Endothelial cell of umbilical vein (primary cell): ENCODE measurements around the gene SPRN. TPM values are rescaled to one million over a fixed set of nuclear protein-coding genes. Genes with fewer than 3 reads are reported as not detected.

Source experiments
- BruUV-seq: library from RNA; stranded (reverse); fragments of 400-500 nt; replicated peaks from 2 replicates; lab custom pipeline; 2021; lab: Mats Ljungman, UMichigan
- CTCF ChIA-PET: fragments of 300-600, 350-600 bp; sonication (Branson Sonifier 250); formaldehyde crosslinking; loops from one replicate; lab custom pipeline; 2021; ENCODE audit warnings: antibody characterized with exemption, inconsistent platforms; lab: Charles Lee
- POLR2A ChIA-PET: fragments of 300-600, 350-600 bp; sonication (Branson Sonifier 250); formaldehyde crosslinking; loops from one replicate; lab custom pipeline; 2021; ENCODE audit warnings: antibody characterized with exemption, inconsistent platforms; lab: Charles Lee
- DNase-seq: peaks from one replicate; pipeline ENCODE4 v3.0.0-alpha.2; 2011; ENCODE audit warnings: low read depth, low spot score
- FAIRE-seq: peaks from 2 replicates; lab custom pipeline; 2011; peaks lifted over from hg19 to GRCh38; lab: Jason Lieb, UNC
- H2AFZ ChIP-seq: 2 replicates; pipeline ENCODE4 v1.6.0; 2012; ENCODE audit warnings: low read depth, low read length, control low read depth, inconsistent platforms
- H3K27ac ChIP-seq: 2 replicates; pipeline ENCODE4 v1.5.1; 2011; ENCODE audit warnings: low read depth, mild to moderate bottlenecking, control low read depth, low read length, moderate library complexity; ENCODE audit not compliant: insufficient read depth
- H3K27me3 ChIP-seq, 2 experiments: 2 replicates each; pipeline versions ENCODE4 v1.6.0 to v1.6.1; 2011; ENCODE audit warnings: low read length in 2 of 2, mixed read lengths in 1 of 2; ENCODE audit not compliant: control insufficient read depth in 2 of 2, insufficient read depth in 2 of 2
- H3K36me3 ChIP-seq, 2 experiments: 2 replicates in 1 of 2; 3 replicates in 1 of 2; pipeline ENCODE4 v1.5.1; 2011; ENCODE audit warnings: low read length in 2 of 2, mild to moderate bottlenecking in 1 of 2, moderate library complexity in 1 of 2; ENCODE audit not compliant: control insufficient read depth in 2 of 2, insufficient read depth in 2 of 2; ENCODE audit errors: extremely low read depth in 1 of 2
- H3K4me1 ChIP-seq: 3 replicates; pipeline ENCODE4 v1.5.1; 2011; ENCODE audit warnings: mild to moderate bottlenecking, low read length; ENCODE audit not compliant: control insufficient read depth, insufficient read depth; ENCODE audit errors: extremely low read depth
- H3K4me2 ChIP-seq: 2 replicates; pipeline ENCODE4 v1.6.1; 2011; ENCODE audit warnings: low read length, control low read depth, mixed read lengths; ENCODE audit not compliant: insufficient read depth
- H3K4me3 ChIP-seq, 3 experiments: fragments of 200-600 bp in 1 of 3; sonication (generic), shearing (Covaris generic) in 1 of 3; replicated peaks in 1 of 3; 2 replicates each; pipeline ENCODE4 v1.5.1; 2011 to 2016; ENCODE audit warnings: control low read depth in 3 of 3, low read length in 3 of 3, mild to moderate bottlenecking in 2 of 3, inconsistent platforms in 1 of 3, low read depth in 1 of 3, moderate library complexity in 1 of 3; ENCODE audit not compliant: insufficient read depth in 1 of 3
- H3K79me2 ChIP-seq: 2 replicates; pipeline ENCODE4 v1.6.0; 2012; ENCODE audit warnings: low read length, inconsistent platforms; ENCODE audit not compliant: control insufficient read depth, insufficient read depth
- H3K9ac ChIP-seq: replicated peaks from 2 replicates; pipeline ENCODE3; 2011; ENCODE audit warnings: low read length, control low read depth; ENCODE audit not compliant: insufficient read depth; ENCODE audit errors: extremely low read depth
- H3K9me1 ChIP-seq: replicated peaks from 3 replicates; pipeline ENCODE4 v1.6.0; 2011; ENCODE audit warnings: mild to moderate bottlenecking, low read length; ENCODE audit not compliant: control insufficient read depth, insufficient read depth; ENCODE audit errors: extremely low read depth
- H3K9me3 ChIP-seq: replicated peaks from 2 replicates; pipeline ENCODE4 v1.5.1; 2012; ENCODE audit warnings: low read length, inconsistent platforms; ENCODE audit not compliant: control insufficient read depth, insufficient read depth
- H4K20me1 ChIP-seq: replicated peaks from 2 replicates; pipeline ENCODE3; 2011; ENCODE audit warnings: mild to moderate bottlenecking, low read length; ENCODE audit not compliant: control insufficient read depth, insufficient read depth; ENCODE audit errors: extremely low read depth
- CTCF ChIP-seq, 2 donors: IDR thresholded peaks; 1 replicate in 1 of 2; 2 replicates in 1 of 2; pipeline ENCODE4 v1.5.1; 2011; ENCODE audit warnings: low read length in 2 of 2, mild to moderate bottlenecking in 2 of 2, moderate library complexity in 2 of 2, control low read depth in 1 of 2, inconsistent platforms in 1 of 2, low read depth in 1 of 2; ENCODE audit not compliant: insufficient read depth in 1 of 2; ENCODE audit errors: extremely low read depth in 1 of 2
- EZH2 ChIP-seq: IDR thresholded peaks from 2 replicates; pipeline ENCODE4 v1.6.1; 2012; ENCODE audit warnings: borderline replicate concordance, low read depth, mild to moderate bottlenecking, moderate library complexity, low read length, inconsistent platforms; ENCODE audit not compliant: severe bottlenecking
- GATA2 ChIP-seq: IDR thresholded peaks from 2 replicates; pipeline ENCODE4 v1.7.0; 2011; ENCODE audit warnings: low read depth, mild to moderate bottlenecking, moderate library complexity, mixed read lengths, low read length; ENCODE audit not compliant: insufficient read length, insufficient read depth
- JUN ChIP-seq: IDR thresholded peaks from 2 replicates; pipeline ENCODE4 v1.6.1; 2011; ENCODE audit warnings: borderline replicate concordance, low read depth; ENCODE audit not compliant: insufficient read length, insufficient read depth
- MAX ChIP-seq: IDR thresholded peaks from 2 replicates; pipeline ENCODE4 v1.6.1; 2011; ENCODE audit not compliant: insufficient read depth, insufficient read length
- POLR2A ChIP-seq: IDR thresholded peaks from 2 replicates; pipeline ENCODE4 v1.6.1; 2012; ENCODE audit warnings: low read depth, mild to moderate bottlenecking, control low read depth, low read length
- POLR2AphosphoS5 ChIP-seq: IDR thresholded peaks from 2 replicates; pipeline ENCODE4 v1.6.1; 2012; ENCODE audit warnings: low read depth, mild to moderate bottlenecking, control low read depth, low read length, moderate library complexity; ENCODE audit not compliant: insufficient read depth
- dilution Hi-C: fragments of 300-500 bp; cut with MboI; formaldehyde crosslinking; loops from one replicate; pipeline ENCODE4 v1.15.0; 2019; ENCODE audit warnings: low sequenced_read_pairs; ENCODE audit not compliant: extremely low pct_ligation_motif_present
- intact Hi-C: fragments of 100-400 bp; cut with micrococcal nuclease; formaldehyde crosslinking; loops from one replicate; pipeline ENCODE4 v1.10.0; 2022
- polyA plus RNA-seq, 4 experiments: library from polyadenylated mRNA; depleted of rRNA in 3 of 4; stranded (reverse) in 3 of 4; unstranded in 1 of 4; fragments of >200 nt; gene quantifications; 2 replicates each; pipeline versions ENCODE4 v1.2.1 to v1.2.3, GENCODE V29; 2011 to 2012; ENCODE audit warnings: missing spikeins in 1 of 4
- total RNA-seq: library from RNA; stranded (reverse); gene quantifications from 2 replicates; pipeline ENCODE4 v1.2.3, GENCODE V29; 2021

The SPRN gene
- total and polyA plus RNA-seq, 2 donors (not counting 3 experiments of a cell fraction or from before 2014, with no cell fraction given), result 0.13 TPM; not detected in 1

GRCh38 chr10:133460208-133460769, 35.9 kb upstream of the SPRN start:
- BruUV-seq, result no TSS peak
- H3K9me1 ChIP-seq, result no peaks in the 10 kb centered on the region
- intact Hi-C loops (no loop called here), dilution Hi-C loops (no loop called here)
- CTCF ChIA-PET, result no interaction called here
- H3K27ac ChIP-seq, result no peak overlapping the region
- H4K20me1 ChIP-seq, result no peaks in the 10 kb centered on the region
- H3K79me2 ChIP-seq, result no peaks in the 10 kb centered on the region
- no peaks in the 10 kb centered on the region for H3K36me3 ChIP-seq
- no peak overlapping the region for H3K4me3 ChIP-seq
- TF ChIP-seq GATA2 (no peak), POLR2AphosphoS5 (no peak), CTCF (IDR thresholded peaks at IDR 0.05; ENCODE audit: extremely low read depth in 1 of 2, insufficient read depth in 1 of 2, low read depth in 1 of 2, low read length in 2 of 2) (no peak), POLR2A (no peak), JUN (no peak), MAX (no peak), EZH2 (no peak)
- POLR2A ChIA-PET, result no interaction called here
- H3K4me2 ChIP-seq, result no peak overlapping the region
- H3K9ac ChIP-seq, result no peak overlapping the region
- no peak overlapping the region for H2AFZ ChIP-seq
- DNase-seq (no peak), FAIRE-seq (no peak)
- H3K4me1 ChIP-seq, result no peaks in the 10 kb centered on the region
- no peaks in the 10 kb centered on the region for H3K9me3 ChIP-seq
- H3K27me3 ChIP-seq, result no peaks in the 10 kb centered on the region
